IMR-90 (cell line): ENCODE results near the gene CTIF. TPM values are rescaled to one million over a fixed set of nuclear protein-coding genes. Genes with fewer than 3 reads are reported as not detected.

ENCODE experiments used
- ATAC-seq: fragments of 200-7000 bp; cut with Tn5 transposase; 2 replicates; pipeline ENCODE4 v1.9.1; 2020; ENCODE audit warnings: low read depth, mild to moderate bottlenecking, moderate library complexity
- BruUV-seq: library from RNA; stranded (reverse); fragments of 400-500 nt; replicated peaks from 2 replicates; lab custom pipeline; 2021; lab: Mats Ljungman, UMichigan
- CTCF ChIA-PET: fragments of 300-600 bp; formaldehyde crosslinking; extraction: SDS; loops from one replicate; lab custom pipeline; 2021; ENCODE audit warnings: antibody characterized with exemption; lab: Yijun Ruan, JAX
- POLR2A ChIA-PET: fragments of 300-600 bp; sonication (Branson Sonifier 250); formaldehyde crosslinking; loops from one replicate; lab custom pipeline; 2022; ENCODE audit warnings: antibody characterized with exemption; ENCODE audit not compliant: unreplicated experiment; lab: Charles Lee
- DNase-seq: peaks from one replicate; pipeline ENCODE4 v3.0.0; 2013
- H2AFZ ChIP-seq: replicated peaks from 2 replicates; pipeline ENCODE3; 2013; ENCODE audit warnings: low read length, mild to moderate bottlenecking; ENCODE audit not compliant: poor library complexity
- H2AK5ac ChIP-seq: 2 replicates; pipeline ENCODE4 v1.6.1; 2013; ENCODE audit warnings: low read depth, low read length, inconsistent platforms
- H2AK9ac ChIP-seq: replicated peaks from 2 replicates; pipeline ENCODE3; 2013; ENCODE audit warnings: mild to moderate bottlenecking, low read depth, low read length, moderate library complexity; ENCODE audit not compliant: poor library complexity
- H2BK120ac ChIP-seq: 2 replicates; pipeline ENCODE4 v1.6.1; 2013; ENCODE audit warnings: low read depth, low read length, inconsistent platforms
- H2BK15ac ChIP-seq: 3 replicates; pipeline ENCODE4 v1.6.1; 2013; ENCODE audit warnings: low read depth, low read length, inconsistent platforms
- H2BK20ac ChIP-seq: 2 replicates; pipeline ENCODE4 v1.6.1; 2013; ENCODE audit warnings: low read depth, mild to moderate bottlenecking, inconsistent platforms, low read length, moderate library complexity
- H2BK5ac ChIP-seq: 2 replicates; pipeline ENCODE4 v1.6.1; 2013; ENCODE audit warnings: mild to moderate bottlenecking, low read depth, low read length, inconsistent platforms; ENCODE audit not compliant: poor library complexity, severe bottlenecking
- H3K14ac ChIP-seq: replicated peaks from 2 replicates; pipeline ENCODE4 v1.6.1; 2013; ENCODE audit warnings: low read depth, low read length, inconsistent platforms
- H3K18ac ChIP-seq: 2 replicates; pipeline ENCODE4 v1.6.1; 2013; ENCODE audit warnings: low read depth, low read length, control low read depth
- H3K23ac ChIP-seq: 2 replicates; pipeline ENCODE4 v1.6.1; 2013; ENCODE audit warnings: low read depth, low read length, inconsistent platforms
- H3K27ac ChIP-seq: 2 replicates; pipeline ENCODE4 v1.5.1; 2013; ENCODE audit warnings: mild to moderate bottlenecking, control low read depth, low read length; ENCODE audit not compliant: insufficient read depth
- H3K27me3 ChIP-seq: 2 replicates; pipeline ENCODE4 v1.6.1; 2013; ENCODE audit warnings: low read length; ENCODE audit not compliant: control insufficient read depth, insufficient read depth
- H3K36me3 ChIP-seq: 2 replicates; pipeline ENCODE4 v1.6.1; 2013; ENCODE audit warnings: low read length, mixed read lengths; ENCODE audit not compliant: control insufficient read depth, insufficient read depth
- H3K4ac ChIP-seq: 2 replicates; pipeline ENCODE4 v1.6.1; 2013; ENCODE audit warnings: low read depth, low read length, inconsistent platforms
- H3K4me1 ChIP-seq: 2 replicates; pipeline ENCODE4 v1.6.1; 2013; ENCODE audit warnings: low read length, mixed read lengths; ENCODE audit not compliant: control insufficient read depth, insufficient read depth
- H3K4me2 ChIP-seq: 2 replicates; pipeline ENCODE4 v1.6.1; 2013; ENCODE audit warnings: low read depth, mild to moderate bottlenecking, control low read depth, low read length, moderate library complexity
- H3K4me3 ChIP-seq: 2 replicates; pipeline ENCODE4 v1.5.1; 2013; ENCODE audit warnings: low read depth, mild to moderate bottlenecking, control low read depth, low read length, moderate library complexity; ENCODE audit not compliant: insufficient read depth
- H3K56ac ChIP-seq: 2 replicates; pipeline ENCODE4 v1.6.1; 2013; ENCODE audit warnings: low read length, inconsistent platforms; ENCODE audit not compliant: insufficient read depth; ENCODE audit errors: extremely low read depth
- H3K79me1 ChIP-seq, 2 experiments: 2 replicates each; pipeline ENCODE4 v1.6.1; 2013; ENCODE audit warnings: low read length in 2 of 2, inconsistent platforms in 1 of 2, low read depth in 1 of 2
- H3K9ac ChIP-seq: 2 replicates; pipeline ENCODE4 v1.6.1; 2013; ENCODE audit warnings: low read depth, low read length, control low read depth
- H3K9me1 ChIP-seq: 2 replicates; pipeline ENCODE4 v1.6.1; 2013; ENCODE audit warnings: low read length, inconsistent platforms; ENCODE audit not compliant: insufficient read depth
- H3K9me3 ChIP-seq: 2 replicates; pipeline ENCODE4 v1.6.1; 2013; ENCODE audit warnings: low read length; ENCODE audit not compliant: control insufficient read depth, insufficient read depth
- H4K20me1 ChIP-seq: 2 replicates; pipeline ENCODE4 v1.6.1; 2013; ENCODE audit warnings: low read length, inconsistent platforms; ENCODE audit not compliant: insufficient read depth
- H4K5ac ChIP-seq: 2 replicates; pipeline ENCODE4 v1.6.1; 2013; ENCODE audit warnings: mild to moderate bottlenecking, low read depth, low read length, control low read depth
- H4K8ac ChIP-seq, 2 experiments: 2 replicates each; pipeline ENCODE4 v1.6.1; 2013; ENCODE audit warnings: low read depth in 2 of 2, low read length in 2 of 2, control low read depth in 1 of 2, inconsistent platforms in 1 of 2
- H4K91ac ChIP-seq: 2 replicates; pipeline ENCODE4 v1.6.1; 2013; ENCODE audit warnings: low read depth, low read length, inconsistent platforms; ENCODE audit not compliant: insufficient read depth
- BHLHE40 ChIP-seq: fragments of 150-350 bp; IDR thresholded peaks from 2 replicates; pipeline ENCODE4 v1.6.1; 2016; ENCODE audit warnings: mild to moderate bottlenecking, low read depth, low read length
- CEBPB ChIP-seq: IDR thresholded peaks from 2 replicates; pipeline ENCODE4 v1.6.1; 2012; ENCODE audit warnings: low read depth, low read length, improper control_type of control experiment
- CHD1 ChIP-seq: IDR thresholded peaks from 2 replicates; pipeline ENCODE4 v1.6.1; 2012; ENCODE audit warnings: low read depth, low read length, improper control_type of control experiment
- FOS ChIP-seq: fragments of 150-350 bp; IDR thresholded peaks from 2 replicates; pipeline ENCODE4 v1.6.1; 2016; ENCODE audit warnings: low read depth, low read length
- MAFK ChIP-seq: IDR thresholded peaks from 2 replicates; pipeline ENCODE4 v1.6.1; 2012; ENCODE audit warnings: low read depth, low read length, improper control_type of control experiment
- MAZ ChIP-seq: IDR thresholded peaks from 2 replicates; pipeline ENCODE4 v1.6.1; 2012; ENCODE audit warnings: low read depth, mild to moderate bottlenecking, low read length, improper control_type of control experiment, moderate library complexity, borderline replicate concordance
- MXI1 ChIP-seq: IDR thresholded peaks from 2 replicates; pipeline ENCODE4 v1.6.1; 2012; ENCODE audit warnings: low read depth, mild to moderate bottlenecking, low read length, moderate library complexity, borderline replicate concordance
- POLR2A ChIP-seq: IDR thresholded peaks from 2 replicates; pipeline ENCODE4 v1.6.1; 2012; ENCODE audit warnings: mild to moderate bottlenecking, low read depth, low read length
- RAD21 ChIP-seq: IDR thresholded peaks from 2 replicates; pipeline ENCODE4 v1.6.1; 2012; ENCODE audit warnings: low read length, improper control_type of control experiment
- RCOR1 ChIP-seq: IDR thresholded peaks from 2 replicates; pipeline ENCODE4 v1.6.1; 2012; ENCODE audit warnings: mild to moderate bottlenecking, low read length, improper control_type of control experiment; ENCODE audit not compliant: insufficient replicate concordance
- RFX5 ChIP-seq: IDR thresholded peaks from 2 replicates; pipeline ENCODE4 v1.8.0; 2012; ENCODE audit warnings: low read depth, mild to moderate bottlenecking, low read length, moderate library complexity
- SMC3 ChIP-seq: fragments of 150-350 bp; IDR thresholded peaks from 2 replicates; pipeline ENCODE4 v1.6.1; 2016; ENCODE audit warnings: low read depth, mild to moderate bottlenecking, antibody characterized with exemption, low read length, moderate library complexity
- USF2 ChIP-seq: fragments of 150-350 bp; IDR thresholded peaks from 2 replicates; pipeline ENCODE4 v1.6.1; 2017; ENCODE audit warnings: mild to moderate bottlenecking, antibody characterized with exemption, low read length, low read depth
- WGBS, 2 experiments: methylation state at CpG; one replicate each; pipeline versions ENCODE4 v1.1.5 to v1.1.7; 2013; ENCODE audit warnings: missing lambda C conversion rate in 2 of 2; ENCODE audit not compliant: insufficient read length in 1 of 2; ENCODE audit errors: extremely low coverage in 2 of 2; 5-methylcytosine and 5-hydroxymethylcytosine counted together
- dilution Hi-C: fragments of 300-500 bp; cut with HindIII; formaldehyde crosslinking; loops from one replicate; pipeline ENCODE4 v1.14.3; 2018; ENCODE audit warnings: low sequenced_read_pairs; ENCODE audit not compliant: unreplicated experiment
- in situ Hi-C: fragments of 300-500 bp; cut with MboI; formaldehyde crosslinking; loops from 3 replicates; pipeline ENCODE4 v1.14.3; 2019; ENCODE audit warnings: low sequenced_read_pairs, inconsistent platforms, mixed read lengths
- intact Hi-C: fragments of 100-400 bp; cut with micrococcal nuclease; formaldehyde crosslinking; loops from 2 replicates; pipeline ENCODE4 v1.10.0; 2022
- polyA plus RNA-seq, 3 experiments: library from polyadenylated mRNA; depleted of rRNA; stranded (reverse); fragments of >200 nt; gene quantifications; 2 replicates each; pipeline ENCODE4 v1.2.3, GENCODE V29; 2012; ENCODE audit warnings: low replicate concordance in 1 of 3
- total RNA-seq: library from RNA; depleted of rRNA; stranded (reverse); fragments of >200 nt; gene quantifications from 2 replicates; pipeline ENCODE4 v1.2.3, GENCODE V29; 2012
- TF ChIP-seq, protein P1 (sequence below): fragments of 150-350 bp; IDR thresholded peaks from 2 replicates; pipeline ENCODE4 v1.6.1; 2016; ENCODE audit warnings: low read depth, mild to moderate bottlenecking, low read length, moderate library complexity, borderline replicate concordance

CTIF gene
- total and polyA plus RNA-seq, 2 of the 4 experiments (the other 2 are of a cell fraction): 25.1 to 57.0 TPM

DNA sequence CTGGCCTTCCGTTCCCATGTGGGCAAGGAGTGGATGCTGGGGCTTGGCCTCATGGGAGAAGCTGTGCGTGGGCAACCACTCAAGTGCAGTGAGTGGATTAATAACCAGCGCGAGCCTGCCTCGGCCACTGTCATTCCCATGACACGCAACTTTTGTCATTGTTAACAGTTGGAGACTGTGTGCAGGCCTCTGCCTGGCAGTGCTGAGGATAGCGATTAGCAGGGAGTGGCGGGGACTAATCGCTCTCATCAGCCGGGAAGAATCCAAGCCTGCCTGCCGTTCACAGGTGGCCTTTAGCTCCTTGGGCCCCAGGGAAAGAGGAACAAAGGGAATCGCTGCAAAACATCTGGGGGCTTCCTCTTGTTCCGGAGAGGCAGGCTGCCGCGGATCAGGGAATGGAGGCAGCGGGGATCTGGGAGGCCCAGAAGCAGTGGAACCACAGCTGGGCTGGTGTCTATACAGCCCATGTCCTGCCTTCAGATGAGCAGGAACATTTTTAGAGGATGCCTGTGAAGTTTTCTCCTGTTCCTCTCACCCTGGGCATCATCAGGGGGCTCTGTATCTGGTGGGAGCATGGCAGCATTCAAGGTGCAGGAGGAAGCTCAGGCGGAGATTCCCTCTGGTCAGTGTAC, 53.8 kb downstream of the CTIF start:
- no peak overlapping the region for H2AFZ ChIP-seq
- H2AK9ac ChIP-seq: no peak overlapping the region
- no peak overlapping the region for H3K4me2 ChIP-seq
- no peak overlapping the region for H2BK20ac ChIP-seq
- peaks cover 38% of the 10 kb centered on the region for H3K9me1 ChIP-seq
- H3K4me1 ChIP-seq: peaks cover 19% of the 10 kb centered on the region
- DNase-seq (no peak), ATAC-seq (no peak)
- no peak overlapping the region for H4K5ac ChIP-seq
- no peak overlapping the region for H3K27ac ChIP-seq
- ChIA-PET POLR2A (no interaction called here), CTCF (interaction anchor here (1.1 kb wide), 1 partner anchor 28 kb away, joined by 3 read pairs; no protein-coding TSS in a partner anchor)
- no peak overlapping the region for H3K18ac ChIP-seq
- no peak overlapping the region for H3K4me3 ChIP-seq
- TF ChIP-seq CHD1 (no peak), MAZ (no peak), MXI1 (no peak), RFX5 (no peak), FOS (no peak), SMC3 (no peak), CEBPB (no peak), POLR2A (no peak), BHLHE40 (no peak), MAFK (no peak), RCOR1 (no peak), RAD21 (no peak), USF2 (no peak)
- TF ChIP-seq, protein P1, sequence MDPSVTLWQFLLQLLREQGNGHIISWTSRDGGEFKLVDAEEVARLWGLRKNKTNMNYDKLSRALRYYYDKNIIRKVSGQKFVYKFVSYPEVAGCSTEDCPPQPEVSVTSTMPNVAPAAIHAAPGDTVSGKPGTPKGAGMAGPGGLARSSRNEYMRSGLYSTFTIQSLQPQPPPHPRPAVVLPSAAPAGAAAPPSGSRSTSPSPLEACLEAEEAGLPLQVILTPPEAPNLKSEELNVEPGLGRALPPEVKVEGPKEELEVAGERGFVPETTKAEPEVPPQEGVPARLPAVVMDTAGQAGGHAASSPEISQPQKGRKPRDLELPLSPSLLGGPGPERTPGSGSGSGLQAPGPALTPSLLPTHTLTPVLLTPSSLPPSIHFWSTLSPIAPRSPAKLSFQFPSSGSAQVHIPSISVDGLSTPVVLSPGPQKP: no peak
- H3K56ac ChIP-seq: no peak overlapping the region
- H2BK120ac ChIP-seq: no peak overlapping the region
- no peak overlapping the region for H3K23ac ChIP-seq
- no peak overlapping the region for H2AK5ac ChIP-seq
- no peak overlapping the region for H4K91ac ChIP-seq
- in situ Hi-C loops (no loop called here), dilution Hi-C loops (no loop called here), intact Hi-C loops (no loop called here)
- H3K79me1 ChIP-seq: peaks cover 26 to 95% of the 10 kb centered on the region in 2 experiments; a peak in 3 of 4 replicates
- H2BK5ac ChIP-seq: no peak overlapping the region
- H3K36me3 ChIP-seq: peaks cover 12% of the 10 kb centered on the region
- no peak overlapping the region for H3K14ac ChIP-seq
- WGBS, 2 experiments: 100% methylated on average over 6 of the region's 17 CpGs; no CpG with 5 or more reads in 1 of the 2 experiments
- no peaks in the 10 kb centered on the region for H3K9me3 ChIP-seq
- no peaks in the 10 kb centered on the region for H3K27me3 ChIP-seq
- peaks cover 89% of the 10 kb centered on the region for H4K20me1 ChIP-seq
- H4K8ac ChIP-seq: no peak overlapping the region
- H2BK15ac ChIP-seq: no peak overlapping the region
- BruUV-seq: no TSS peak
- H3K9ac ChIP-seq: no peak overlapping the region
- no peak overlapping the region for H3K4ac ChIP-seq
